Bone marrow (tissue), 2 donors: ENCODE data around the gene COL17A1.

Experiments
- DNase-seq, 2 donors: peaks; one replicate each; lab custom pipeline; 2025; lab: John Stamatoyannopoulos, UW

The COL17A1 gene

DNA sequence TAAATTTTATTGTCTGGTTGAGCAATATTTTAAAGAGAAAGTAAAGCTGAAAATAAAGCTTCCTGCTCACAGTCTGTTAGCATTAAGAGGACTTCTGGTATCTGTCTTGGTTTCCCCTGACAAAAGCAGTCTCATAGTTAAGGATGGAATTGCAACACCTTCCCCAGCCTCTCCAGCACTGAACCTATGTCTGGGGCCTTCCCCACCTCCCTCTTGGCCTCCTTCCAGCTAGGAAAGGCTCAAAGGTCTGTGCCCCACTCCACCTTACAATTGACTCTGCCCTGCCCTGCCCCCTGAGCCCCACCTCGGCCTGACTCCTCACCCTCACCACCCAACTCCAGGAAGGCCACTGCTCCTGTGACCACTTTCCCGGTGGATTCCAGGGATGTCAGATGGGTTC, 33.2 kb downstream of the COL17A1 start:
- DNase-seq = no peak

DNA sequence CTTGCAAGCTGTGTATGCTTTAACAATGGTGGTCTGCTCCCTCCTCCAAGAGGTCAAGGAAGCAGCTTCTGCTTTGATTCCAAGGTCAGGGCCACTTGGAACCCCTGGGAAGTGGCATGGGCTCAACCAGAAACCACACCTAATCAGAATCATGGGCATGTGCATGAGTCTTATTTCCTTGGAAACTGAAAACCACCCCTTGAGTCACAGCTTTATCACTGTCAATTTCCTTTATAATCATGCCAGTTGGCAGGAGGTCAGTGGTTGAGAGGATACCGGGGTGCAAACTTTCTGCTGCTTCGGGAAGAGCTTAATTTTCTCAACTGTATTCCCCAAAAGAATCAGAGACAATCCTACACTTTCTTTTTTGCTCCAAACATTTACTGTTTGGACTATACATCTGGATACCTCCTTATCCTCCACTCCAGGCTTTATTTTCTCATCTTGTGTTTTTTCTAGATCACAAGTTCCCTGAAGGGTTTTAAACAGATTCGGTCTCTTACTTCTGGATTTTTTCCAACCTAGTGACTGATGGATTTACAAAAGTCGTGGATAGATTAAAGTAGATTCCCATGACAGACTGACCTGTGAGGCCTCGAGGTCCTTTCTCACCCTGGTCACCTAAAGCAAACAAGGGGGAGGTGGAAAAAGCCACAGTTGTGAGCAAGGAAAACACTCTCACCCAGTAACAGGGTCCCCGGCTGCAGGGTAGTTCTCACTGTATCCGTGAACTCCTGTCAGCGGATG, 36.0 kb downstream of the COL17A1 start:
- DNase-seq = no peak

DNA sequence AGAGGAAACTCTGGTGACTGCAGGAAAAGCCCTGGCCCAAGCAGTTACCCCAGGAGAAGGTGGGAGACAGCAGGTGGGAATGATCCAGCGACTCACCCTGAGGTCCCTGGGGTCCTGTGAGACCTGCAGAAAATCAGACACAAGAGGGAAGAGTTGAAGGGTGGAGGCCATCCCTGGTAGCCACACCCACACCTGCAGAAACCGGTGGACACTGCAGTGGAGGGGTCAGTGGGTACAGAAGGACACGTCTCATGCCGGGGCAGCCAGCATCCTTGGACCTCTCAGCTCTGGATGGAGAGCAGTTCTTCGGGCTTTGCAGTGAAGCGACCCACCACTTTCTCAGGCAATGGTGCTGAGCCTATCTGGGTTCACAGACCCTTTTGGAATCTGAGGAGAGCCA, 39.0 kb downstream of the COL17A1 start:
- DNase-seq = no peak

DNA sequence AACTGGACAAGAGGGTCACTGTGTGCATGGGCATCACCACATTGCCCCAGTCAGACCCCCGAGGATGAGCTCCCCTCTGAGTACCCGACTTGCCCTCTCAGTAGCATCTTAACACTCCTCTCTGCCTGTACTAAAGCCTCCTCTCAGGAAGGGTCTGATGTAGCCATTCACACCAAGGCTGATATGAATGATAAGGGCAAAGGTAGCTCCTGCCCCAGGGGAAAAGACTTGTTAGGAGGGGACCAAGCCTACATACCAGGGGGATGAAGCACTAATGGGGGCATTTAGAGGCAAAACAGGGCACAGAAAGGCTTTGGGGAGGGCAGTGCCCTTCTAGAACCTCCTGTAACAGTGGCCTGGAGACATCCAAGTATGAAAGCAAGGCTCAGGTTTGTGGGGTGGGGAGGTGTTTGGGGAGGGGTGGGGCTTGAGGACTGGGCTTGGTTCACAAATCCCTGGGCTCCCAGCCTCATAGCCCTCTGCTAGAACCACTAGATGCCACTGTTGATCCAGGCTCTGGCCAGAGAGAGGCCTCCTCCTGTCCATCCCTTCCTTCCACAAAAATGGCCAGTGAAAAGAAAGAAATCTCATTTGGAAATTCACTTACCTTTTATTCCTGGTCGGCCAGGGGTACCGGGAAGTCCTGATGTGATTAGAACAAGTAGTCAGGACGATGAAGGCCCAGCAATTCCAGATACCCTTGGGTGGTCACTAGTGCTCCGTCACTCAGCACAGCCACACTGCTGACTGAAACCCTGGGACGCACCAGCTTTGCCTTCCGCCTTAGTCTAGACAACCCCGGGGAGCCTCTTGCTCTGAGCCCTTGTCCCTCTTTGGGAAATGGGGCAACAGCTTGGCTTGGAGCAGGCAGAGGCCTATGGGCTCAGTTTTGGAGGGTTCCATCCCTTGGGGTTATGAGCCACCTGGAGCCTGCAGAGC, 40.3 kb downstream of the COL17A1 start:
- no peak for DNase-seq

DNA sequence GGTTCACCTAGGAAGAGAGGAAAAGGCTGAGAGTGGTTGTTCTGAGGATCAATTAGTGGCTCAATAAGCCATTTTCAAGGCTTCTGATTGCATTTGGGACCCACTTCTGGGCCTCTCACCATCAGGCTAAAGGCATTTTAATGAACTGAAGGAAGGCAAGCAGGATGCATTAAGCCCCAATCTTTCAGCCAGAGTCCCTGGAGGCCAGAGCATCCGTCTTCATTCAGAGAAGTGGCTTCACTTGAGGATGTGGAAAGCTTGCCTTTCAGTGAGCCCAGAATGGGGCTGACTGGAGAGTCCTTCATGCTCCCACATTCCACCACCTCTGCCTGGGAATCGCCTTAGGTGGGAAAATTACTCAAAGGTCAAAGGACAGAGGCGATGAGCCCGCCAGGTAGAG, 41.8 kb downstream of the COL17A1 start:
- no peak for DNase-seq

DNA sequence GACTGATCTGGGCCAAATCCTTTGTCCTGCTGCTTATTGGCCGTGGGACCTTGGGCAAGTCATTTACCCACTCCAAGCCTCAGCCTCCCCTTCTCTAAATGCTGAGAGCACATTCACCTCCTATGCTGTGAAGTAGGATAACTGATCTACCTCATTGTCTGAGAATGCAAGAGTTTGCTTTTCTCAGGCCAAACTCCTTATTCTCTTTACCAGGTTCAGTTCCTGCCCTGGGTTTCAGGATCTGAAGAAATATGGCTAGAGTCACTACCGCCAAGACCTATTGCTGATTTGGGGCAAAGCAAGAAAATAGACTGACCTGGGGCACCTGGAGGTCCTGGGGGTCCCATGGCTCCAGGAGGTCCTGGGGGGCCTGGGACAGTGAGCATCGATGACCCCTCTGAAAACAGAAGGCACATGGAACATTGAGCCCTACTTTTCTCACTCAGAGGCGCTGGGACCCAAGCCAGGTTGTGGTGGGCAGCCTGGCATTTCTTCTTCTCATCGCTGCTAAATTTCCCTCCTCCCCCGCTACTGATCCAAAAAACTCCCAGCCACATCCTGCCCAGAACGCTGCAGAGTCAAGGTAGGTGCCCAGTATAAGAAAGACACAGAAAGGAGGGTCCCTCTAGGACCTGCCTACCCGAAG, 42.4 kb downstream of the COL17A1 start:
- no peak for DNase-seq

DNA sequence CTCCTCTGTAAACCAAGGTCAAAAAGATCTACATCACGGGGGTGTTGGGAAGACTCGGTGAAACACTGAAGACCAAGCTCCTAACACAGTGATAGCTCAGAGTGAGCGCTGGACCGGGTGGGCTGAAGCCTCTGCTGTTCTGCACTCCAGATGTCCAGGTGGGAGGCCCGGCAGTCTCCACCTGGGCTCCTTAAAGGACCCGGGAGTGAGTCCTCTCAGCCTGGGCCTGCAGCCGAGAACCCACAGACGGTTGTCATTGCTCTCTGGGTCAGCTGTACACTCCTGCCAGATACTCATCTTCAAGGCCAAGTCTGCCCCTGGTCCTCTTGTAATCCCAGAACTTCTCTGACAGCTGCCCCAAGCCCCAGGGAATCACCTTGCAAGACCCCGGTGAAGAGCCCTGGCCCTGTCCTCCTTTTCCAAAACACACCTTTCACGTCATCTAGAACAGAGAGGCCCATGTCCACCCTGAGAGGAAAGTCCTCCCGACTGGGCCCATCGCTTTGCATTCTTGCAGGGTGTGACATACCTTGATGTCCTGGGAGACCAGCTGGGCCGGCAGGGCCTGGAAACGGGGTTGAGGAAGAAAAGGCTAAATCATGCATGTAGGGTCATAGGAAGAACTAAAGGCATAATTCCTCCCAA, 43.7 kb downstream of the COL17A1 start:
- DNase-seq = no peak

DNA sequence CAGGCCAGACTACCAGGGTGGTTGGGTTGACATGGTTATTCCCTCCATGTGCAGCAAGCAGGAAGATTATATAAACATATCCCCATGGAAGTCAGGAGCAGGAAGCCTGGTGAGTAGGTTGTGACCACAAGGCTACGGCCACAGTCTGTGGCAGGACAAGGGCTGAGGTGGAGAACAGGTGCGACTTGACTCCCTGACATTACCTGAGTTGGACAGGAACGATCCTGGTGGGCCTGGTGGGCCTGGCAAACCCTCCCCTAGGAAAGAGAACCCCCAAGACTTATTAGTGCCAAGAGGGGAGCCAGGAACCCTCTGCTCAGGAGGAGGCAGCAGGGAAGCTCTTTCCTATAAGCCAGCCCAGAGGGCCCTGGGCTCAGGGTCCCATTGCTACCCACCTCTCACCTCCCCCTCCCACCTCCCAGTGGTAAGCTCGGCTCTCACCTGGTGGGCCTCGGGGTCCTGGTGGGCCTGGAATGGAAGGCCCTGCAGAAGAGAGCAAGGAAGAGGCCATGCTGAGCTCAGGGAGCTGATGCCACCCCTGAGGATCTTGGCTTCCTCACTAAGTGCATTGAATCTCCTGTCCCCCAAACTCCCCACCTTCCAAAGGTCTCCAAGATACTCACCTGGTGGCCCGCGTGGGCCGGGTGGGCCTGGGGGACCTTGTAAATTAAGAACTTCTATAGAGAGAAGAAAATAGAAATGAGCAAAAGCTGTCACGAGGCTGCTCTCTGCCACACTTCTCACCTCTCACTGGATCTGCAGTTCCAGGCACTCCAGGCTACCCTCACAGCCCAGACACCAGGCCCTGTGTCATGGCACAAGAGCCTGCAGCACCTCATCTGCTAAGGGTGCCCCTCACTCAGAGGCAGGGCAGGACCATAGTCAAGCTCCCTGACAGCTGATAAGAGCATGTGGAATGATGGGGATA, 44.6 kb downstream of the COL17A1 start:
- DNase-seq = no peak

DNA sequence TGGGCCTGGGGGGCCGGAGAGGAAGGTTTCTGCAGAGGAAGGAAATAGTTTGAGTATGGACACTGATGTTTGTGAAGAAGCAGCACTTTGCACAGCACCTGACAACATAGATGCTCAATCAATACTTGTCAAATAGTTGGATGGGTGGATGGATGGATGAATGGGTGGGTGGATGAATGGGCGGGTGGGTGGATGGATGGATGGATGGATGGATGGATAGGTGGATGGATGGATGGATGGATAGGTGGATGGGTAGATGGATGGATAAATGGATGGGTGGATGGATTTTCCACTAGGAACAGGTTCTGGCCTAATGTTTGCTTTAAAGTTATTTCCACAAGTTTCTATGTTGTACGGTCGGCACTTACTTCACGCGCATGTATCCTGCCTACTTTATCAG, 45.3 kb downstream of the COL17A1 start:
- DNase-seq = no peak

DNA sequence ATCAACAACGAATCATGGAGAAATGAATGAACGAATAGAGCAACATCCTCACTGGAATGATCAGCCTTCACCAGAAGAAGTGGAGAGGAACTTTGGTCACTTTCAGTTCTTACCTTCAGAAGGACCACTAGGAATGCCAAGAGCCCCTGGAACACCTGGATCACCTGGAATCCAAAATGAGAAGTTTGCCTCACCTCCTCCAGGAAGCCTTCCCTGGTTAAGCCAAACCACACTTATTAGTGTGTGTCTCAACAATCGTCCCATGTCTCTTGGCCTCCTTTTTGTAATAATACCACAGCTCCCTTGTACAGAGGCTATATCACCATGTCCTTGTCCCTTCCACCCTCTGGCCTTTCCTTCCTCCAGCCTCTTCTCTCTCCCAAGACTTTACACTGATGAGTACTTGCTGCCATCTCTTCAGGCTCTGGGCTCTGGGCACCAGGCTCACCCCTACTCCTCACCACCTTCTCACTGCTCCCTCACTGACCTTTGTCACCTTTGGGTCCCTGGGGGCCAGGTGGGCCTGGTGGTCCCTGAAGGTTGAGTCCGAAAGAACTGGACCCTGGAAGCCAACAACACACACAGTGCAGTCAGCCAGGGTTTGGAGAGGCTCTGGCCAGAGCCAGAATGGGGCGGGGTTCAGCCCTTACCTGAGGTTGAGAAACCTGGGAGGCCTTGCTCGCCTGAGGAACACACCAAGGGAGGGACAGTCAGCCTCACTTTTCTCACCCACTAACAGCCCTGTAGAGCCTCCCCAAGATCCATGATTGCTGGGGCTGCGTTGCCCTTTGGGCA, 46.5 kb downstream of the COL17A1 start:
- DNase-seq = no peak

DNA sequence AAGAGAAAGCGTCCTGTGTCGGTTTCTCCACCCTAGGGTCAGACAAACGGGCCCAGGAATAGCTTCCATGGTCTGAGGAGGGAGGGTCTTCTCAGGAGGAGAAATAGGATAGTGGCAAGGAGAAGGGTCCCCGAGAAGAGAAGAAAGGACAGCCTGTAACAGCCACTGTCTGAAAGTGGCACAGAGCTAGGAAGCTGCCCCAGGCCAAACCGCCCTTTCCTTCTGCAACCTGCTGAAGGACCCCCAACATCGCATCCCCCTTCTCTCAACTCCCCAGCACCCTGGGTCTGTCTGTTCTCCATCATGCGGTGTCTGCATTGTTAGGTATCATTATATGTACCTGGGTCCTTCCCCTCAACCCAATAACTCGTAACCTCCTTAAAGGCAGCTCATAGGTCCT, 47.1 kb downstream of the COL17A1 start:
- no peak for DNase-seq

DNA sequence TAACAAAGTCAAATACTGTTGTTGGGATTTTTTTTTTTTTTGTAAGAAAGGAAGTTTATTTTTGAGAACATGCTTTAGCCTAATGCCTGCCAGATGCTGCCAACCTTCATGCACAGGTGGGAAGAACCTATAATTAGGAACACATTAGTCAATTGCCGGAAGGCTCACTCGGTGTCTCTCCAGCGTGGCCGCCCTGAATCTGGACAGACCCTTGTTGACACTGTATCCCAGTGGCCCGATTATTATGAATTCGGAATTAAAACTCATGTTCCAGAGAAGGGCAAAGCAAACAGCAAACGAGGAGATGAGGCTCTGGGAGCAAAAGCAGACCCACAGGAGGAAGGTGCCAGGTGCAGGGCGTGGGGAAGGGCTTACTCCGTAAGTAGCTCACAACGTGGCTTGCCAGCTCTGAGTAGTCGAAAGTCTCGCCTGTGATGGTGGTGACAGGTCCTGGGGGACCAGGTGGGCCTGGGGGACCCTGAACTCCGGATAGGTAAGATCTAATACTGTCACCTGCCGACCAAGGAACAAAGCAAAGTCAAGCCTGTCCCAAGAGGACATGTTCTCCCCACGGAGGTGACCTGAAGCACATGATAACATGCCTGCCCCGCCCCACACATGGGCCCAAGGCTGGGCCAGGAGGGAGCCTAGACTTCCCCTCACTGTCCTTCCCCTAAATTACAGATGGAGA, 48.3 kb downstream of the COL17A1 start:
- DNase-seq = no peak

DNA sequence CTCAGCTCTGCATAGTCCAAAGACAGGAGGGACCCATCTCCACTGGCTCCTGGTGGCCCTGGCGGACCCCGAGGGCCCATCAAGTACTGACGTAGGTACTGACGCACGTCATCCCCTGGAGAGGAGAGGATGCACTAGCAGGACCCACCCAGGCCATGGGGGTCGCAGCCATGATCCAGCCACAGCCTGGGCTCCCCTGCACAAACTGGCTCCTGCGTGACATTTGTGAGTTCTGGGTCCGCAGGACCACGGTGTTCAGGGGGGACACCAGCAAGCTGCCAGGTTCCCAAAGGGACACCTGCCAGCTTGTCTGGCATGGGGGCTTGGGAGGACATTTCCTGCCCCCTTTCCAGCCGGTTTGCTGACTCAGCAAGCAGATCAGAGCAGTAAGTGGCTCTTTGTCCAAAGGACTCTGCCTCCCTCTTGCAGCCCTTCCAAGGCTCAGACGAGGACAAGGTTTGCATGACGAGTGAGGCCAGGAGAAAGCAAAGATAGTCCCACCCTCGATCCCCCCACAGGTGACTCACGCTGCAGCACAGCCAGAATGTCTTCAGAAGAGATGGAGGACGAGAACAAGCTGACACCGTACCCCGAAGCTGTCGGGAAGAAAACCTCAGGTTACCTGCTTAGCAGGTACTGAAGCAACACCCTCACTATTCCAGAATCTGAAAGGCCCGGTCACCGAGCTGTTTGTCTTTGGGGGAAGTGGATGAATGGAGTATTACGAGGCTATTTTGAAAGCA, 49.0 kb downstream of the COL17A1 start:
- no peak for DNase-seq

DNA sequence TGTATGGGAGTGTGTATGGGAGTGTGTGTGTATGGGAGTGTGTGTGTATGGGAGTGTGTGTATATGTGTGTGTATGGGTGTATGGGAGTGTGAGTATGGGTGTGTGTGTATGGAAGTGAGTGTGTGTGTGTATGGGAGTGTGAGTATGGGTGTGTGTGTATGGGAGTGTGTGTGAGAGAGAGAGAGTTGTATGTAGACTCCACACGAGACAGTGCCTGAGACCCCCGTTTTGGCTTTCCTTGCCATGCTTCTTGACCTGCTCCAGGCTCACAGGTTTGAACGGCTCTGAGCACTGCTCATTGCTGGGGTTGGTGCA, 49.7 kb downstream of the COL17A1 start:
- no peak for DNase-seq

DNA sequence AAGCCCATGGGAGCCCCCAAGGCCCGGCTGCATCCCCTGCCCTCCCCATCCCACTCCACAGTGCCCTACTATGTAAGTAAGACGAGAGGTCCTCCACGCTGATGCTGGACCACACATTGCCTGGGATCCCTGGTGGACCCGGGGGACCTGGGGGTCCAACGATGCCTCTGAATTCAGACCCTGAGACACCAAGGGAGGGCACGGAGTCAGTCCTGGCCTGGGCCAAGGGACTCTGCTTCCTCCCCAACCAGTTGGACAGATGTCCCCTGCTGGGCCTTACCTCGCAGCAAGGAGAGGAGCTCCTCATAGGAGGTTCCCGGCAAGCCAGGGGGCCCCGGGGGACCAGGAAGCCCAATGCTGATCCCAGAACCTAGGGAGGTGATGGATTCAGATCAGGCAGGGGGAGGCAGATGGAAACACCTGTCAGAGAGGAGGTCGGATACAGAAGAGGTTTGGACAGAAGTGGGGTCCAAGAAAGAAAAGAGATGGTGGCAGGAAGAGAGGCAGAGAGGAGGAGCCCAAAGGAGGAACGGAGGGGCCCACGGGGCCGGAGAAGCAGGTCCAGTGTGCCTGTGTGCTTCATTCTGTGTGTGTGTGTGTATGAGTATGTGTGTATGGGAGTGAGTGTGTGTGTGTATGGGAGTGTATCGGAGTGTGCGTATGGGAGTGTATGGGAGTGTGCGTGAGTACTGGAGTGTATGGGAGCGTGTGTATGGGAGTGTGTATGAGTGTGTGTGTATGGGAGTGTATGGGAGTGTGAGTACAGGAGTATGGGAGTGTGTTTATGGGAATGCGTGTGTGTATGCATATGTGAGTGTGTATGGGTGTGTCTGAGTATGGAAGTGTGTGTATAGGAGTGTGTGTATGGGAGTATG, 50.2 kb downstream of the COL17A1 start:
- DNase-seq = no peak

DNA sequence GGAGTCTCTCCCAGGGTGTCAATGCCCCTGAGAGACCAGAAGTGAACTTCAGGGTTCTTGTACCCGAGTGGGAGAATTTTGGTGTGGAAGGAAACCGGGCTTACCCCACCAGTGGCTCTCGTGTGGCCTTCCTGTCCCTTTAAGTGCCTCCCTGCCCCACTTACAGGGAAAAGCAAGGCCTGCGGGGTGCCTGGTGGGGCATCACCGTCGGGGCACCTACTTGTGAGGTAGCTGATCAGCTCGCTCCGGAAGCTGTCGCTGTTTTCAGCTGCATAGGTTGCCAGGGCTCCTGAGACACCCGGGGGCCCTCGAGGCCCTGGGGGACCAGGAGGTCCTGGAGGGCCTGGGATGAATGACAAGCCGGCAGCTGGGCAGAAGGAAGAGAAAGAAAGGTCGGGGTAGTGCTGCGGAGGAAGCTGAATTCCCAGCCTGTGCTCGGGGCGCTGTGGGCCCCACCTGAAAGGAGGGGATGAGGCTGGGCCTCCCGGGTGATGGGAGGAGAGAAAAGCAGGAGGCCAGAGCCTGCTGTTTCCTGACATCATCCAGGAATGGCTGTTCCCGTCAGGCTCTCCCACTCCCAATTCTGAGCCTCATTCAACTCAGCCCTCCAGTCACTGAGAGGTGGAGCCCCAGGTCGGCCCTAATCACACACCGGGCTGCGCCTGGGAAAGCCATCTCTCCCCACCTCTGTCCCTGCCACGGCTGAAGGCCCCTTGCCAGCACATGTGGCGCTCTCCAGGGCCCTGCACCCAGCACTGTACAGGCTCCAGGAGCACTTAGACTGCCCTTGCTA, 51.1 kb downstream of the COL17A1 start:
- no peak for DNase-seq

DNA sequence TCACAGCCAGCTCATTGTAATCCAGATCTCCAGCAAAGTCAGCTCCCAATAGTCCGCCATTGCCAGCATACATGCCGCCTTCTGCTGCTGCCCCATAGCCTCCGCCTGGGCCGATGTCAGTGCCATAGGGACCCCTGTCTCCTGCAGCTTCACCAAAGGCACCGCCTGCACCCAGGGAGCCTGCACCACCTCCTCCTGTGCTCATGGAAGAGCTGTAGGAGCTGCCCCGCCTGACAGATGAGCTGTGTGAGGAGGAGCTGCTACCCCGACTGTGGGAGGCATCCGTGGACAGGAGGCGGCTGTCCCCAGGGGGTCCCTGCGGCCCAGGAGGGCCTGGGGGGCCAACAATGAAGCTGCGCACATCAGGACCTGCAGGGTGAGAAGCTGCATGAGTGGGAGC, 51.7 kb downstream of the COL17A1 start:
- no peak for DNase-seq
